ENCODE results near the gene CHSY3. TPM values are rescaled to one million over a fixed set of nuclear protein-coding genes. Genes with fewer than 3 reads are reported as not detected.

The CHSY3 gene
- total and polyA plus RNA-seq, 2 donors (not counting 1 experiment from before 2014, with no cell fraction given) = 0.51 to 0.99 TPM

- Histone ChIP-seq H2AFZ (ENCODE audit: low read length) (no peak overlapping the region), H3K4me2 (ENCODE audit: extremely low read depth, insufficient read depth, low read length) (no peak overlapping the region), H3K4me3 (replicated peaks in 1 of 4; ENCODE audit: control extremely low read depth in 1 of 4, insufficient read depth in 1 of 4, low read depth in 3 of 4, low read length in 4 of 4) (no peak overlapping the region), H3K79me2 (ENCODE audit: control insufficient read depth, insufficient read depth, low read length) (no peaks in the 10 kb centered on the region), H4K20me1 (ENCODE audit: control insufficient read depth, extremely low read depth, insufficient read depth, low read length) (no peaks in the 10 kb centered on the region), H3K4me1 (ENCODE audit: control insufficient read depth, extremely low read depth, insufficient read depth, low read length) (no peaks in the 10 kb centered on the region), H3K9me3 (ENCODE audit: control insufficient read depth, insufficient read depth, low read depth, low read length) (no peaks in the 10 kb centered on the region), H3K27ac (ENCODE audit: insufficient read depth, low read length) (no peak overlapping the region), H3K27me3 (ENCODE audit: control insufficient read depth, insufficient read depth, low read length) (no peaks in the 10 kb centered on the region), H3K36me3 (ENCODE audit: control insufficient read depth, insufficient read depth, low read length) (no peaks in the 10 kb centered on the region), H3K9ac (ENCODE audit: insufficient read depth, low read length) (no peak overlapping the region)
- DNase-seq (ENCODE audit: low read depth in 2 of 2) = no peak
- TF ChIP-seq CTCF (conservative IDR thresholded peaks at IDR 0.05 in 1 of 2, IDR thresholded peaks at IDR 0.05 in 1 of 2; ENCODE audit: low read depth in 1 of 2, low read length in 2 of 2) = no peak
- TF ChIP-seq EZH2 (IDR thresholded peaks at IDR 0.05; ENCODE audit: low read length, missing control alignments) = no peak
Observed at GRCh38 chr5:129988453-129988852, 84.2 kb downstream of the CHSY3 start.

DNA sequence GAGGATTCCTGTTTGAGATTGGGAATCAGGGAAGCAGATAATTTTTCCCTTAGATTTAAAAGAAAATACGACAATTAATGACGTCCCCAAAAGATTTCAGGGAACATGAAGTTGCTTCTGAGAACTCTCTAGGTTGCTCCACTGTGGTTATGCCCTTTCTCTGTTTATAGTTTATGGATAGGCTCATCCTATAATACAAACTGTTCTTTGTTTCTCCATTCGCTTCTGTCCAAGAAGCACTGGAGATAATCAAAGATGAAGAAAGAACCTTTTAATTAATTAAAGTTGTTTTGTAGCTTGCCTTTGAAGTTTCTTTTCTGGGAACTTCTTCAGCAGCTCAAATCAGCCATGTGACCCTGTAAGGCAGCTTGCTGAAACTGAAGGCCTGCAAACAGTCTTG, 87.5 kb downstream of the CHSY3 start:
- no peak overlapping the region for H2AFZ ChIP-seq (ENCODE audit: low read length)
- H4K20me1 ChIP-seq (ENCODE audit: control insufficient read depth, extremely low read depth, insufficient read depth, low read length) = no peaks in the 10 kb centered on the region
- H3K36me3 ChIP-seq (ENCODE audit: control insufficient read depth, insufficient read depth, low read length) = no peaks in the 10 kb centered on the region
- no peak overlapping the region for H3K4me2 ChIP-seq (ENCODE audit: extremely low read depth, insufficient read depth, low read length)
- DNase-seq (ENCODE audit: low read depth in 2 of 2) = no peak
- no peak overlapping the region for H3K27ac ChIP-seq (ENCODE audit: insufficient read depth, low read length)
- TF ChIP-seq EZH2 (IDR thresholded peaks at IDR 0.05; ENCODE audit: low read length, missing control alignments) = no peak
- no peak for TF ChIP-seq CTCF (conservative IDR thresholded peaks at IDR 0.05 in 1 of 2, IDR thresholded peaks at IDR 0.05 in 1 of 2; ENCODE audit: low read depth in 1 of 2, low read length in 2 of 2)
- no peaks in the 10 kb centered on the region for H3K4me1 ChIP-seq (ENCODE audit: control insufficient read depth, extremely low read depth, insufficient read depth, low read length)
- H3K27me3 ChIP-seq (ENCODE audit: control insufficient read depth, insufficient read depth, low read length) = no peaks in the 10 kb centered on the region
- H3K9me3 ChIP-seq (ENCODE audit: control insufficient read depth, insufficient read depth, low read depth, low read length) = no peaks in the 10 kb centered on the region
- H3K9ac ChIP-seq (ENCODE audit: insufficient read depth, low read length) = no peak overlapping the region
- H3K79me2 ChIP-seq (ENCODE audit: control insufficient read depth, insufficient read depth, low read length) = no peaks in the 10 kb centered on the region
- no peak overlapping the region for H3K4me3 ChIP-seq (replicated peaks in 1 of 4; ENCODE audit: control extremely low read depth in 1 of 4, insufficient read depth in 1 of 4, low read depth in 3 of 4, low read length in 4 of 4)

DNA sequence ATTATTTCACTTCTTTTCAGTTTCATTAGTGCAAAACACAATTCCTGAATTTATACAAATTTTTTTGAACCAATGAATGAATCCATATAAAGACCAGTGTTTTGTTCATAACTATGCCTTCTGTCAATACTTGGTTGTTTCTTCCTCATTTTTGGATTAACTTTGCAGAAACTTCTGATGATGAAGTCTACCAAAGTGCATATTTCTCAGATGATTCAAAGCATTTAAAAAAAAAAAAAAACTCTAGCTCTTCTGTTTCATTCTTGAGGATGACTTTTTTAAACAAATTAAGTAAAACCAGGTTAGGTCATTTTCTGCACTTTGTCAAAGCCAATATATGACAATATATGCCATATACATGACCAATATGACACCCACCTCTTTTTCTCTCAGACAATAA, 92.6 kb downstream of the CHSY3 start:
- Histone ChIP-seq H4K20me1 (ENCODE audit: control insufficient read depth, extremely low read depth, insufficient read depth, low read length) (no peaks in the 10 kb centered on the region), H2AFZ (ENCODE audit: low read length) (no peak overlapping the region), H3K27me3 (ENCODE audit: control insufficient read depth, insufficient read depth, low read length) (no peaks in the 10 kb centered on the region), H3K4me2 (ENCODE audit: extremely low read depth, insufficient read depth, low read length) (no peak overlapping the region), H3K79me2 (ENCODE audit: control insufficient read depth, insufficient read depth, low read length) (no peaks in the 10 kb centered on the region), H3K4me1 (ENCODE audit: control insufficient read depth, extremely low read depth, insufficient read depth, low read length) (no peaks in the 10 kb centered on the region), H3K4me3 (replicated peaks in 1 of 4; ENCODE audit: control extremely low read depth in 1 of 4, insufficient read depth in 1 of 4, low read depth in 3 of 4, low read length in 4 of 4) (no peak overlapping the region), H3K9ac (ENCODE audit: insufficient read depth, low read length) (no peak overlapping the region), H3K36me3 (ENCODE audit: control insufficient read depth, insufficient read depth, low read length) (no peaks in the 10 kb centered on the region), H3K27ac (ENCODE audit: insufficient read depth, low read length) (no peak overlapping the region), H3K9me3 (ENCODE audit: control insufficient read depth, insufficient read depth, low read depth, low read length) (no peaks in the 10 kb centered on the region)
- TF ChIP-seq CTCF (conservative IDR thresholded peaks at IDR 0.05 in 1 of 2, IDR thresholded peaks at IDR 0.05 in 1 of 2; ENCODE audit: low read depth in 1 of 2, low read length in 2 of 2) (no peak), EZH2 (IDR thresholded peaks at IDR 0.05; ENCODE audit: low read length, missing control alignments) (no peak)
- peak; percentile 25 to 68 for DNase-seq (ENCODE audit: low read depth in 2 of 2)

Data from fibroblast of lung (primary cell).